Lower lobe of right lung (tissue), 2 donors: ENCODE data around the gene GABRR2. TPM values are rescaled to one million over a fixed set of nuclear protein-coding genes. Genes with fewer than 3 reads are reported as not detected.

Source experiments
- ATAC-seq, 2 donors: fragments of 200-7000 bp; cut with Tn5 transposase; one replicate each; pipeline ENCODE4 v1.9.1; 2020 to 2022; ENCODE audit warnings: mild to moderate bottlenecking in 2 of 2, moderate library complexity in 2 of 2
- DNase-seq: peaks from one replicate; pipeline ENCODE4 v3.0.0-alpha.2; 2020
- H3K27ac ChIP-seq: fragments of 200-600 bp; one replicate; pipeline ENCODE4 v1.8.0; 2022
- H3K27me3 ChIP-seq: fragments of 200-600 bp; one replicate; pipeline ENCODE4 v1.8.0; 2022; ENCODE audit warnings: low read depth
- H3K36me3 ChIP-seq: fragments of 200-600 bp; one replicate; pipeline ENCODE4 v1.8.0; 2022; ENCODE audit warnings: mild to moderate bottlenecking
- H3K4me1 ChIP-seq: fragments of 200-600 bp; one replicate; pipeline ENCODE4 v1.8.0; 2022
- H3K4me3 ChIP-seq: fragments of 200-600 bp; one replicate; pipeline ENCODE4 v1.8.0; 2022; ENCODE audit warnings: mild to moderate bottlenecking
- H3K9me3 ChIP-seq: fragments of 200-600 bp; one replicate; pipeline ENCODE4 v1.8.0; 2022
- CTCF ChIP-seq: fragments of 200-600 bp; IDR thresholded peaks from one replicate; pipeline ENCODE4 v1.8.0; 2022; ENCODE audit warnings: antibody characterized with exemption, mild to moderate bottlenecking
- intact Hi-C: fragments of 100-400 bp; cut with DNase I; formaldehyde crosslinking; loops from one replicate; pipeline ENCODE4 v1.11.0; 2022
- total RNA-seq: library from RNA; stranded (reverse); fragmentation: NEBNext Ultra II Directional; extraction: Animal tissue kit (Norgen Biotek cat#: 25700); gene quantifications from one replicate; pipeline ENCODE4 v1.2.1, GENCODE V29; 2021
- donor health status: DM: no; HTN: yes; CAD: no; lungs with severe emphysema.

The GABRR2 gene
- total RNA-seq, 1 donor from 2014 or later = 1.2 TPM

GRCh38 chr6:89302936-89303335 is 12.2 kb downstream of the GABRR2 start:
- H3K4me1 ChIP-seq = peaks cover 15% of the 10 kb centered on the region
- no peak for TF ChIP-seq CTCF
- no peaks in the 10 kb centered on the region for H3K27me3 ChIP-seq
- no peaks in the 10 kb centered on the region for H3K36me3 ChIP-seq
- no peak overlapping the region for H3K4me3 ChIP-seq
- ATAC-seq = no peak
- no peak overlapping the region for H3K27ac ChIP-seq
- DNase-seq = no peak
- no peaks in the 10 kb centered on the region for H3K9me3 ChIP-seq
- intact Hi-C loops = no loop called here

GRCh38 chr6:89302195-89302770 is 12.8 kb downstream of the GABRR2 start:
- no peak for ATAC-seq
- Histone ChIP-seq H3K27me3 (no peaks in the 10 kb centered on the region), H3K4me3 (no peak overlapping the region), H3K4me1 (peaks cover 22% of the 10 kb centered on the region), H3K27ac (no peak overlapping the region), H3K36me3 (no peaks in the 10 kb centered on the region), H3K9me3 (no peaks in the 10 kb centered on the region)
- no peak for TF ChIP-seq CTCF
- intact Hi-C loops = no loop called here
- no peak for DNase-seq

GRCh38 chr6:89301586-89302194 is 13.4 kb downstream of the GABRR2 start:
- Histone ChIP-seq H3K27me3 (no peaks in the 10 kb centered on the region), H3K27ac (no peak overlapping the region), H3K36me3 (no peaks in the 10 kb centered on the region), H3K4me3 (no peak overlapping the region), H3K4me1 (peaks cover 22% of the 10 kb centered on the region), H3K9me3 (no peaks in the 10 kb centered on the region)
- no peak for DNase-seq
- intact Hi-C loops = no loop called here
- ATAC-seq = no peak
- no peak for TF ChIP-seq CTCF

GRCh38 chr6:89299466-89299850 is 15.6 kb downstream of the GABRR2 start:
- ATAC-seq (no peak), DNase-seq (no peak)
- Histone ChIP-seq H3K4me1 (peaks cover 22% of the 10 kb centered on the region), H3K4me3 (no peak overlapping the region), H3K9me3 (no peaks in the 10 kb centered on the region), H3K27ac (no peak overlapping the region), H3K27me3 (no peaks in the 10 kb centered on the region), H3K36me3 (no peaks in the 10 kb centered on the region)
- intact Hi-C loops = no loop called here
- no peak for TF ChIP-seq CTCF

- no peaks in the 10 kb centered on the region for H3K36me3 ChIP-seq
- H3K9me3 ChIP-seq = no peaks in the 10 kb centered on the region
- no peak for DNase-seq
- ATAC-seq = peak; percentile 16 to 64
- no peaks in the 10 kb centered on the region for H3K27me3 ChIP-seq
- intact Hi-C loops = no loop called here
- H3K4me3 ChIP-seq = no peak overlapping the region
- no peak overlapping the region for H3K27ac ChIP-seq
- no peak for TF ChIP-seq CTCF
- H3K4me1 ChIP-seq = peaks cover 22% of the 10 kb centered on the region
Measured at GRCh38 chr6:89298680-89299465, 16.2 kb downstream of the GABRR2 start.
